GM21529 (cell line): ENCODE measurements around the gene RNF220.
A peak's percentile ranks its signal among the peaks of the same experiment; 100 is the strongest.
"Not testable (repeated sequence)": the region's sequence is repeated elsewhere in the genome, so short reads cannot be mapped to it uniquely, and the experiment has no call there.

Experiments
- ATAC-seq: cut with Tn5 transposase; IDR thresholded peaks from one replicate; pipeline ENCODE4 v1.9.1; 2021; ENCODE audit not compliant: unreplicated experiment

Gene RNF220

GRCh38 chr1:44695671-44696070, 290.6 kb downstream of the RNF220 start:
- no peak for ATAC-seq

- ATAC-seq: no peak
Measured at GRCh38 chr1:44696101-44696500, 291.0 kb downstream of the RNF220 start.

- ATAC-seq: peak; percentile 46
Measured at GRCh38 chr1:44696789-44697345, 291.8 kb downstream of the RNF220 start.

GRCh38 chr1:44698138-44698537, 293.1 kb downstream of the RNF220 start:
- no peak for ATAC-seq

- not testable (repeated sequence) for ATAC-seq
Measured at GRCh38 chr1:44699375-44699774, 294.3 kb downstream of the RNF220 start.

GRCh38 chr1:44700573-44700972, 295.5 kb downstream of the RNF220 start:
- no peak for ATAC-seq

GRCh38 chr1:44701141-44701573, 296.1 kb downstream of the RNF220 start:
- ATAC-seq: no peak
